Measurements from ENCODE around the gene RFX2.

GRCh38 chr19:6098574-6098973, 11.7 kb downstream of the RFX2 start:
- TF ChIP-seq CTCF (IDR thresholded peaks at IDR 0.05) (no peak), POLR2A (IDR thresholded peaks at IDR 0.05) (no peak)
